GM12891 (cell line): ENCODE data around the gene LHFPL6.

Experiments used
- POLR2A ChIP-seq: IDR thresholded peaks from 2 replicates; pipeline ENCODE4 v1.6.1; 2011; ENCODE audit warnings: low read depth, low read length, control low read depth
- POLR2AphosphoS5 ChIP-seq: IDR thresholded peaks from 2 replicates; pipeline ENCODE4 v1.6.1; 2011; ENCODE audit warnings: low read depth, low read length, control low read depth

DNA sequence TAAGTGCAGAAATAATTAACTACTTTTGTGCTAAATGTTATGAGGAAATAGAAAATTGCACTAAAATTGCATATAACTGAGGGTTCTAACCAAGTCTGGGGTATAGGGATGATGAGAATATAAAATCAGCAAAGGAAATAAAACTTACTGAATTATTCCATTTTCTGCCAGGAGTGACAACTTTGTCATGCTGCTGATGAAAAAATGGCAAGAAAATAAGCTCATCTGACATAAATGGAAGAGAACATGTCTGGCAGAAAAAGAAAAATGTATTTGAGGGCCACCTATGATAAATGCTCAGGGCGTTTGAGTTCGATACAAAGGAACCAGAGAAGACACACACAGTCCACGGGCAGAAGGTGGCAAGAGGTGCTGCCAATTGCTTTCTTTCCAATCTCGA, 78.2 kb downstream of the LHFPL6 start:
- TF ChIP-seq POLR2AphosphoS5 (no peak), POLR2A (no peak)
